Type B pancreatic cell (in vitro differentiated cells): ENCODE data around the gene STK10. TPM values are rescaled to one million over a fixed set of nuclear protein-coding genes. Genes with fewer than 3 reads are reported as not detected.

Experiments
- DNase-seq: peaks from one replicate; pipeline ENCODE4 v3.0.0; 2021; ENCODE audit warnings: mixed read lengths; ENCODE audit not compliant: unreplicated experiment; ENCODE audit errors: extremely low spot score
- H3K27ac Mint-ChIP-seq: 2 replicates; pipeline ENCODE4 v1.8.0; 2021; ENCODE audit warnings: mild to moderate bottlenecking, mixed read lengths
- H3K27me3 Mint-ChIP-seq: 2 replicates; pipeline ENCODE4 v1.8.0; 2021; ENCODE audit warnings: mixed read lengths
- H3K36me3 Mint-ChIP-seq: 2 replicates; pipeline ENCODE4 v1.8.0; 2021; ENCODE audit warnings: mixed read lengths
- H3K4me1 Mint-ChIP-seq: one replicate; pipeline ENCODE4 v1.8.0; 2021; ENCODE audit warnings: mixed read lengths; ENCODE audit not compliant: unreplicated experiment
- H3K4me3 Mint-ChIP-seq: 2 replicates; pipeline ENCODE4 v1.8.0; 2021; ENCODE audit warnings: mild to moderate bottlenecking, mixed read lengths
- H3K9me3 Mint-ChIP-seq: 2 replicates; pipeline ENCODE4 v1.8.0; 2021; ENCODE audit warnings: mixed read lengths
- total RNA-seq: library from RNA; stranded (reverse); gene quantifications from 2 replicates; pipeline ENCODE4 v1.2.1, GENCODE V29; 2021; ENCODE audit warnings: low replicate concordance
- TF ChIP-seq, protein P1 (sequence below): fragments of 200-600 bp; sonication (generic); conservative IDR thresholded peaks from 2 replicates; pipeline ENCODE4 v1.5.0; 2021; ENCODE audit warnings: antibody characterized with exemption, mild to moderate bottlenecking

The STK10 gene
- total RNA-seq, 1 donor from 2014 or later, result 15.2 TPM

DNA sequence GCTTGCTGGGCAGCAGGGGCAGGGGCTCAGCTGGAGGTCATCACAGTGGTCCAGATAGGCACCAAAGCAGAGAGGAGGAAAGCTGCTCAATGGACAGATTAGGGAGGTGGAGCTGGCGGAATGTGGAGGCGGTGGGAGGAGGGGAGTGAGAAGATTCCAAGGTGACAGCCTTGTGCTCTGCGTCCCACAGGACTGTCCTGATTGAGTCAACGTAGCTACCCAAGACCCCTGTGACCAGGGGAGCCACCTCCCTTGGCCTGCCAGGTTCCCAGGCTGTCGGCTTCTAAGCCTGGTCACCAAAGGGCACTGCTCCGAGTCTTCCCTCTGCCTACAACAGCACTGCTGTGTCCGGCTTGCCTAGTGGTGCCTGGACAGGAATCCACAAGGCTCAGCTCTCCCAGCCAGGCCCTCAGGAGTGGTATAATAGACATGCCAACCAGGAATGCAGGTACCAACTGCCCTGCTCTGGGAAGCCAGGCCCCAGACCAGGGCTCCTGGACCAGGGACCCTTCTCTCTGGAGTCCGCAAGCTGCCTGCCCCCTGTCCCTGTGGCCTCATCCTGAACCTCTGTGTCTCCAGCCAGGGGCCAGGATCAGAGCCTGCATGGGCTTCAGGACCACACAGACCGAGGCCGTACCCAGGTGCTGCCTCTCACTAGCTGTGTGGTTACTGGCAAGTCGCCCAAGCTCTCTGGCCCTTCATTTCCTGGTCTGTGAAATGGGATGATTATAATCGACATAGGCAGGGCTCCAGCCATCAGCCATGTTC is 67.9 kb downstream of the STK10 start:
- Mint-ChIP-seq H3K27ac (no peak overlapping the region), H3K36me3 (peaks cover 12% of the 10 kb centered on the region), H3K27me3 (no peaks in the 10 kb centered on the region), H3K4me1 (no peaks in the 10 kb centered on the region), H3K4me3 (no peak overlapping the region), H3K9me3 (peaks cover 4% of the 10 kb centered on the region)
- no peak for DNase-seq
- TF ChIP-seq, protein P1, sequence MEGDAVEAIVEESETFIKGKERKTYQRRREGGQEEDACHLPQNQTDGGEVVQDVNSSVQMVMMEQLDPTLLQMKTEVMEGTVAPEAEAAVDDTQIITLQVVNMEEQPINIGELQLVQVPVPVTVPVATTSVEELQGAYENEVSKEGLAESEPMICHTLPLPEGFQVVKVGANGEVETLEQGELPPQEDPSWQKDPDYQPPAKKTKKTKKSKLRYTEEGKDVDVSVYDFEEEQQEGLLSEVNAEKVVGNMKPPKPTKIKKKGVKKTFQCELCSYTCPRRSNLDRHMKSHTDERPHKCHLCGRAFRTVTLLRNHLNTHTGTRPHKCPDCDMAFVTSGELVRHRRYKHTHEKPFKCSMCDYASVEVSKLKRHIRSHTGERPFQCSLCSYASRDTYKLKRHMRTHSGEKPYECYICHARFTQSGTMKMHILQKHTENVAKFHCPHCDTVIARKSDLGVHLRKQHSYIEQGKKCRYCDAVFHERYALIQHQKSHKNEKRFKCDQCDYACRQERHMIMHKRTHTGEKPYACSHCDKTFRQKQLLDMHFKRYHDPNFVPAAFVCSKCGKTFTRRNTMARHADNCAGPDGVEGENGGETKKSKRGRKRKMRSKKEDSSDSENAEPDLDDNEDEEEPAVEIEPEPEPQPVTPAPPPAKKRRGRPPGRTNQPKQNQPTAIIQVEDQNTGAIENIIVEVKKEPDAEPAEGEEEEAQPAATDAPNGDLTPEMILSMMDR, result no peak

DNA sequence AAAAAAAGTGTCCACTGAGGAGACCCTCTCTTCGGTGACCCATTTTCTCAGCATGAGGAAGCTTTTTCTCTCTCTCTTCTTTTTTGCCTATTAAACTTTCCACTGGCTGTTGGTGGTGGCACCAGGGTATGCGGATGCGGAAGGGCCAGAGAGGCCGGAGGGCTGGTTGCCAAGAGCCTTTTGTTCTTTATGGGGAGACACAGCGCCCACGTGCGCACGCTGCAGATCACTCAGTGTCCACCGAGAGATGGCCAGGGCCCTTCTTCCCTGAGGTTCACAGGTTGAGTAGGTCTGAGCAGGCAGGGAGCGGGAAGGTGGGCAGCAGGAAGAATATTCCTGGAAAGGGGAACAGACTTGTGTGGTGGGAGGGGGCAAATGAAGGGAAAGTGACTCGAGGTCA is 69.1 kb downstream of the STK10 start:
- no peaks in the 10 kb centered on the region for H3K27me3 Mint-ChIP-seq
- TF ChIP-seq, protein P1, result no peak
- no peak overlapping the region for H3K4me3 Mint-ChIP-seq
- no peak overlapping the region for H3K27ac Mint-ChIP-seq
- no peaks in the 10 kb centered on the region for H3K4me1 Mint-ChIP-seq
- H3K36me3 Mint-ChIP-seq, result peaks cover 8% of the 10 kb centered on the region
- DNase-seq, result no peak
- no peaks in the 10 kb centered on the region for H3K9me3 Mint-ChIP-seq

DNA sequence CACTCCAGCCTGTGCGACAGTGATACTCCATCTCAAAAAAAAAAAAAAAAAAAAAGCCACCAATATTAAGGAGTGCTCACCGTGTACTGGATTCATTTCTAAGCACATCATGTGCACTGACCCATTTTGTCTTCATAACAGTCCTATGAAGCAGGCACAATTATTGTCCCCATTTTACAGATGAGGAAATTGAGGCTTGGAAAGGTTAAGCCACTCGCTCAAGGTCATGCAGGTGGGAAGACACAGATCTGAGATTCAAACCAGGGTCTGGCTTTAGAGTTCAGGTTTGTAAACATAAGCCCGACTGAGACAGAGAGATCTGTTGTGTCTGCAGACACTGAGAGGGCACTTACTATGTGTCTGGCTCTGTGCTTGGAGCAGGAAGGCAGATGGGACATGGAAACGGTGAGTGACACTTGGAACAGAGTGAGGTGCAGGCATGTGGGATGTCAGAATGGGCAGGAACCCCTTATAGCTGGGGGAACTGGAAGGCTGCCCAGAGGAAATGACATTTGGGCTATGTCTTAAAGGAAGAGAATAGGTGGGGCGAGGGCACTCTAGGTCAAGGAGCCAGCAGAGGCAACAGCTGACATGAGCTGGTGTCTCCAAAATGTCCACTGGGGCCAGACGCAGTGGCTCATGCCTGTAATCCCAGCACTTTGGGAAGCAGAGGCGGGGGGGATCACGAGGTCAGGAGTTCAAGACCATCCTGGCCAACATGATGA is 69.9 kb downstream of the STK10 start:
- Mint-ChIP-seq H3K27me3 (no peaks in the 10 kb centered on the region), H3K36me3 (peaks cover 8% of the 10 kb centered on the region), H3K9me3 (no peaks in the 10 kb centered on the region), H3K4me1 (no peaks in the 10 kb centered on the region), H3K27ac (no peak overlapping the region), H3K4me3 (no peak overlapping the region)
- DNase-seq, result no peak
- TF ChIP-seq, protein P1, result no peak

DNA sequence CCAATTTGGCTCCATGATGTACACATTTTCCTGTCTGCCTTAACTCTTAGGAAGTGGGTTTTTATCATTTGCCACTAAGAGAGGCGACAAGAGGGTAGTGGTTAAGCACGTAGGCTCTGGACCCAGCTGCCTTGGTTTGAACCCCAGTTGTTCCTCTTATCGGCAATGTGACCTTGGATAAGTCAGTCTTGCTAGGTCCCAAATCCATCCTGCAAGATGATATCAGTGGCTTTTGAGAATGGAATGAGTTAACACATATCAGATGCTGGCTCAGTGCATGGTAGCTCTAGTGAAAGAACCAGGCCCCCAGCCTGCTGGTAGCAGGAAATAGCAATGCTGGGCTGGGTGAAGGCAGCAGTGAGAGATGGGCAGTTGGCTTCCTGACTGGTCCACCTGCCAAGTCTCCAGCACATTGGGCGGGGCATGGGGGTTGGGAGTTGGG is 72.5 kb downstream of the STK10 start:
- H3K27ac Mint-ChIP-seq, result no peak overlapping the region

DNA sequence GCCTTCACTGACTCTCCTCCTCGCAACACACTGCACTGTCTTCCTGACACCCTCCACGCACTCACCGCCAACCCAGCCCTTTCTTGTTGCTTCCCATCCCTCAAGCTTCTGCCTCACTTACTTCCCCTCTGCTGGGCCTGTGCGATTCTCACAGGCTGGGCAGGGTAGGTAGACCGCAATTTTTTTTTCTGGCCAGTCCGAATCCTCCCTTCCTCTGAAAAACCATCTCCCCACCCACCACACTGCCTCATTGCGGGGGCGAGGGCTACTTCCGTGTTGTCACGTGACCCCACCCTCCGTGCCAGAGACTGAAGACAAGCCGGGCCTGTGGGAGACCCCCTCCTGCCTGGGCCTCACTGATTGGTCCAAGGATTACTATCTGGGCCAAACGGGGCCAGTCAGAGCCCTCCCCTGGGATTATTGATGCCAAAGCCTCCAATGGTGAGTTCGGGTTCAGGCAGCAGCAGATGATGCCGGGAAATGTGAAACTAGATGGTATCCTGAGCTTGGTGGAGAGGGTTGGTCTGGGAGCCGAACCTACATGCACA is 73.1 kb downstream of the STK10 start:
- Mint-ChIP-seq H3K9me3 (no peaks in the 10 kb centered on the region), H3K27ac (no peak overlapping the region), H3K36me3 (peaks cover 4% of the 10 kb centered on the region), H3K27me3 (no peaks in the 10 kb centered on the region), H3K4me3 (no peak overlapping the region), H3K4me1 (peaks cover 10% of the 10 kb centered on the region)
- TF ChIP-seq, protein P1, result no peak
- no peak for DNase-seq

More for the DNA sequence above, 72.5 kb downstream of the STK10 start:
- Mint-ChIP-seq H3K9me3 (no peaks in the 10 kb centered on the region), H3K27me3 (no peaks in the 10 kb centered on the region), H3K4me1 (peaks cover 5% of the 10 kb centered on the region), H3K36me3 (peaks cover 4% of the 10 kb centered on the region), H3K4me3 (no peak overlapping the region)
- TF ChIP-seq, protein P1, result no peak
- no peak for DNase-seq
